Endothelial cell of umbilical vein (primary cell): ENCODE data around the gene ARPC2.

Source experiments
- EZH2 ChIP-seq: IDR thresholded peaks from 2 replicates; pipeline ENCODE4 v1.6.1; 2012; ENCODE audit warnings: borderline replicate concordance, low read depth, mild to moderate bottlenecking, moderate library complexity, low read length, inconsistent platforms; ENCODE audit not compliant: severe bottlenecking
- JUN ChIP-seq: IDR thresholded peaks from 2 replicates; pipeline ENCODE4 v1.6.1; 2011; ENCODE audit warnings: borderline replicate concordance, low read depth; ENCODE audit not compliant: insufficient read length, insufficient read depth
- MYC ChIP-seq: IDR thresholded peaks from one replicate; pipeline ENCODE4 v1.6.1; 2011; ENCODE audit warnings: mild to moderate bottlenecking, low read depth, low read length
- POLR2A ChIP-seq: IDR thresholded peaks from 2 replicates; pipeline ENCODE4 v1.6.1; 2012; ENCODE audit warnings: low read depth, mild to moderate bottlenecking, control low read depth, low read length
- POLR2AphosphoS5 ChIP-seq: IDR thresholded peaks from 2 replicates; pipeline ENCODE4 v1.6.1; 2012; ENCODE audit warnings: low read depth, mild to moderate bottlenecking, control low read depth, low read length, moderate library complexity; ENCODE audit not compliant: insufficient read depth
- TF ChIP-seq, protein P1 (sequence below), 2 donors: IDR thresholded peaks; 1 replicate in 1 of 2; 2 replicates in 1 of 2; pipeline ENCODE4 v1.5.1; 2011; ENCODE audit warnings: low read length in 2 of 2, mild to moderate bottlenecking in 2 of 2, moderate library complexity in 2 of 2, control low read depth in 1 of 2, inconsistent platforms in 1 of 2, low read depth in 1 of 2; ENCODE audit not compliant: insufficient read depth in 1 of 2; ENCODE audit errors: extremely low read depth in 1 of 2
- TF ChIP-seq, protein P2 (sequence below): IDR thresholded peaks from 2 replicates; pipeline ENCODE4 v1.6.1; 2011; ENCODE audit not compliant: insufficient read depth, insufficient read length

DNA sequence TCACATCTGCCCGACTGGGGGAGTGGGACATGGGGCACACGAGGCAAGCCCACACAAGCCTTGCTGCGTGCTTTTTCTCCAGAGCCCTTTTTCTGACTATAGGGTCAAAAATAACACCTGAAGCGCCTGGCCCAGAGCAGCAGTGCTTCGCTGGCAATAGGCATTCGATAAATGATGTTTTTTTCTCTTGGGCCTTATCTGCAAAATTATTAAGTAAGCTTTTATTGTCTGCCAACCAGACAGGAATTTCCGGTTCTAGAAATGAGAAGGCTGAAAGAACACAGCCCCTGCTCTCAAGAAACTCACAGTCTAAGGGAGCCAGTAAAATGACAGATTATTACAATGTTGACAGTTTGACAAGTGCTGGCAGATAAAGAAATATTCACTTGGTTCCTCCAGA lies 78.0 kb downstream of the ARPC2 start:
- no peak for TF ChIP-seq POLR2A
- TF ChIP-seq POLR2AphosphoS5: no peak
- TF ChIP-seq, protein P1, sequence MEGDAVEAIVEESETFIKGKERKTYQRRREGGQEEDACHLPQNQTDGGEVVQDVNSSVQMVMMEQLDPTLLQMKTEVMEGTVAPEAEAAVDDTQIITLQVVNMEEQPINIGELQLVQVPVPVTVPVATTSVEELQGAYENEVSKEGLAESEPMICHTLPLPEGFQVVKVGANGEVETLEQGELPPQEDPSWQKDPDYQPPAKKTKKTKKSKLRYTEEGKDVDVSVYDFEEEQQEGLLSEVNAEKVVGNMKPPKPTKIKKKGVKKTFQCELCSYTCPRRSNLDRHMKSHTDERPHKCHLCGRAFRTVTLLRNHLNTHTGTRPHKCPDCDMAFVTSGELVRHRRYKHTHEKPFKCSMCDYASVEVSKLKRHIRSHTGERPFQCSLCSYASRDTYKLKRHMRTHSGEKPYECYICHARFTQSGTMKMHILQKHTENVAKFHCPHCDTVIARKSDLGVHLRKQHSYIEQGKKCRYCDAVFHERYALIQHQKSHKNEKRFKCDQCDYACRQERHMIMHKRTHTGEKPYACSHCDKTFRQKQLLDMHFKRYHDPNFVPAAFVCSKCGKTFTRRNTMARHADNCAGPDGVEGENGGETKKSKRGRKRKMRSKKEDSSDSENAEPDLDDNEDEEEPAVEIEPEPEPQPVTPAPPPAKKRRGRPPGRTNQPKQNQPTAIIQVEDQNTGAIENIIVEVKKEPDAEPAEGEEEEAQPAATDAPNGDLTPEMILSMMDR (IDR thresholded peaks at IDR 0.05; ENCODE audit: extremely low read depth in 1 of 2, insufficient read depth in 1 of 2, low read depth in 1 of 2, low read length in 2 of 2): no peak
- peak; percentile 8 for TF ChIP-seq JUN
- TF ChIP-seq EZH2: no peak
- TF ChIP-seq, protein P2, sequence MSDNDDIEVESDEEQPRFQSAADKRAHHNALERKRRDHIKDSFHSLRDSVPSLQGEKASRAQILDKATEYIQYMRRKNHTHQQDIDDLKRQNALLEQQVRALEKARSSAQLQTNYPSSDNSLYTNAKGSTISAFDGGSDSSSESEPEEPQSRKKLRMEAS: no peak
- no peak for TF ChIP-seq MYC
